ENCODE data around the gene CROT. TPM values are rescaled to one million over a fixed set of nuclear protein-coding genes. Genes with fewer than 3 reads are reported as not detected.

CROT gene
- total and polyA plus RNA-seq, 2 experiments from 2014 or later, result 8.9 to 14.0 TPM

- TF ChIP-seq REST (IDR thresholded peaks at IDR 0.05; ENCODE audit: unreplicated experiment) (no peak), ETS1 (IDR thresholded peaks at IDR 0.05) (no peak), CTCF (conservative IDR thresholded peaks at IDR 0.05; ENCODE audit: low read depth in 2 of 2) (no peak), EZH2 (IDR thresholded peaks at IDR 0.05; ENCODE audit: low read depth, unreplicated experiment) (no peak)
Observed at GRCh38 chr7:87380905-87381304, 35.4 kb downstream of the CROT start (continued).

- H3K27me3 Mint-ChIP-seq (ENCODE audit: insufficient read depth, low read depth, poor library complexity), result peaks cover 1% of the 10 kb centered on the region
- H3K4me1 Mint-ChIP-seq, result no peaks in the 10 kb centered on the region
- Histone ChIP-seq H4K20me1 (replicated peaks; ENCODE audit: insufficient read depth) (no peaks in the 10 kb centered on the region), H3K4me3 (no peak overlapping the region), H3K27ac (ENCODE audit: low read depth) (no peak overlapping the region), H3K27me3 (ENCODE audit: insufficient read depth) (no peaks in the 10 kb centered on the region), H3K79me2 (replicated peaks; ENCODE audit: insufficient read depth) (no peaks in the 10 kb centered on the region), H3K9me2 (ENCODE audit: insufficient read depth) (no peaks in the 10 kb centered on the region), H3K4me2 (no peak overlapping the region), H2AFZ (no peak overlapping the region), H3K36me3 (ENCODE audit: insufficient read depth) (no peaks in the 10 kb centered on the region), H3K4me1 (ENCODE audit: insufficient read depth) (no peaks in the 10 kb centered on the region), H3F3A (replicated peaks; ENCODE audit: low read depth) (no peaks in the 10 kb centered on the region)
- peaks cover 32% of the 10 kb centered on the region for H3K36me3 Mint-ChIP-seq (ENCODE audit: low read depth)
- no peak overlapping the region for H3K4me3 Mint-ChIP-seq
- ATAC-seq, result no peak
- DNase-seq (ENCODE audit: low spot score), result no peak
- H3K9me3 Mint-ChIP-seq, result peaks cover 9% of the 10 kb centered on the region
- no peak overlapping the region for H3K27ac Mint-ChIP-seq
- TF ChIP-seq ZNF114 (CRISPR knock-in tag; IDR thresholded peaks at IDR 0.05) (no peak), ETS1 (IDR thresholded peaks at IDR 0.05) (no peak), CTCF (conservative IDR thresholded peaks at IDR 0.05; ENCODE audit: low read depth in 2 of 2) (no peak), CREB1 (CRISPR knock-in tag; IDR thresholded peaks at IDR 0.05; ENCODE audit: low read depth) (no peak), EZH2 (IDR thresholded peaks at IDR 0.05; ENCODE audit: low read depth, unreplicated experiment) (no peak), POLR2AphosphoS5 (IDR thresholded peaks at IDR 0.05; ENCODE audit: low read depth) (no peak), EZH2phosphoT487 (IDR thresholded peaks at IDR 0.05; ENCODE audit: unreplicated experiment) (no peak), NANOG (IDR thresholded peaks at IDR 0.05; ENCODE audit: borderline replicate concordance) (no peak), REST (IDR thresholded peaks at IDR 0.05; ENCODE audit: unreplicated experiment) (no peak), ZNF331 (CRISPR knock-in tag; IDR thresholded peaks at IDR 0.05; ENCODE audit: low read depth) (no peak), STAT1 (IDR thresholded peaks at IDR 0.05; ENCODE audit: unreplicated experiment) (no peak), JUNB (IDR thresholded peaks at IDR 0.05; ENCODE audit: unreplicated experiment) (no peak)
Observed at GRCh38 chr7:87391020-87391701, 45.7 kb downstream of the CROT start.

All from GM23338 (cell line).